GM18502 (cell line): ENCODE data around the gene UBA6.
"Not testable (repeated sequence)": the region's sequence is repeated elsewhere in the genome, so short reads cannot be mapped to it uniquely, and the experiment has no call there.

ENCODE experiments used
- ATAC-seq: cut with Tn5 transposase; IDR thresholded peaks from one replicate; pipeline ENCODE4 v1.9.1; 2021; ENCODE audit warnings: mild to moderate bottlenecking; ENCODE audit not compliant: unreplicated experiment, poor library complexity

UBA6 gene

DNA sequence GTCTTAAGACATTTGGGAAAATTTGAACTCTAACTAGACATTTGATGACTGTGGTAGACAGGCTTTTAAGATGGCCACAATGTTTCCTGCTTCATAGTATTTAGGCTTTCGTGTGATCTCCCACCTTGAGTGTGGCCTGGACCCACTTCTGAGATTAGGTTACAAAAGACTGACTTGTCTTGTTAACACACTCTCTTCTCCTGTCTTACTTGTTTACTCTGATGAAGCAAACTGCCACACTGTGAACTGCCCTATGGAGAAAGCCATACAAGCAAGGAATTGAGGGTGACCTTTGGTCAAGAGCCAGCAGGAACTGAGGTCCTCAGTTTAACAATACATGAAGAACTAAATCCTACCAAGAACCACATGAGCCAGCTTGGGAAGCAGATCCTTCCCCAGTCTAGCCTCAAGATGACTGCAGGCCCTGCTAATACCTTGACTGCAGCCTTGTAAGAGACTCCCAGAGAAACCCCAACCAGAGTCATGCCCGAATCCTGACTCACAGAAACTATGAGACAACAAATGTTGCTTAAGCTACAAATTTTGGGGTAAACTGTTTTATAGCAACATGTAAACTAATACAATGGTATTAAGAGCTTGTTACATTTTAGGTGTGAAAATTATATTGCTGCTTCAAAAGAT is 20.3 kb downstream of the UBA6 start:
- ATAC-seq: no peak

DNA sequence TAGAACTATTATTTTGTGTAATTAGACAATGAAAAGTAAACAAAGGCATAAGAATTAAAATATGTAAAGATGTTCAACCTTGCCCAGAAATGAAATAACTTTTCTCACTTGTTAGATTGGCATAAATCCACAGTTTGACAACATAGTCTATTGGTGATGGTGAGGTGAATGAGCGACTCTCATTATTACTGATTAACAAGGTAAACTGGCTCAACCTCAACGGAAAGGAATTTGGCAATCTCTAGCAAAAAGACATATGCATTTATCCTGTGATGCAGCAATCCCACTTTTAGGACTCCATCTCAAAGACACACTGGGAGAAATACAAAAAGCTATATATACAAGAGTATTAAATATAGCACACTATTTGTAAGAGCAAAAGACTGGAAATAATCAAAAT is 22.3 kb downstream of the UBA6 start:
- no peak for ATAC-seq

DNA sequence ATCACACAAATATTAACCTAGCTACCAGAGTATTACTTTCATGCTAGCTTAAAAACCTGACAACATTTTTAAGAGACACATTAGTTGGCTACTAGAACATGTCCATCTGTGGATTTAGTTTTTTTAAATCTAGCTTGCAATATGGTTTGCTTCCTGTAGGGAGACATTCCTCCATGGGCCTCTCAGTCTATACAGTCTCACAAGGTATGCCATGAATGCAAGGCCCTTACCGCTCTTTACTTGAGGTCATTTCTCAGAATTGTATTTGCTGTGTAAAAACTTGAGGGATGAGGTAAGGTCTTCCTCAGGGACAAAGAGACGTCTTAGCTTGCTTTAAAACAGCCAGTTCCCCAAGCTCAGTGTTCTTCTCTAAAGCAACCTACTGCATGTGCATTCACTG is 26.9 kb downstream of the UBA6 start:
- no peak for ATAC-seq

DNA sequence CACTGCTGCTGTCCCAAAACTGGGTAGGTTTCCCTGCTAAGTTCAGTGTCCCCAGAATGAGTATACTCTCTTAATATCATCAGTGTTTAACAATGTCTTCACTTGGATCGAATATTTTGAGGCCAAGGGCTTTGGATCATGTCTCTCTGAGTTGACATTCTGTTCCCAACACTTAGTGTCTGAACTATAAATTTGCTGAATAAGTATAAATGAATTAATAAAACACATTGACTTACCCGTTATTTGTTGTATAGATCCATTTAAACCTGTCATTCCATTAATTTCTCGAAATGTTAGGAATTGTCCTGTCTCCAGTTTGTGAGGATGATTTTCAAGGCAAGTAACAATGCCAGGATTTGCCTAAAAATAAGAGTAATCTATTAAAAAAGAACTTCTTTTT is 32.6 kb downstream of the UBA6 start:
- no peak for ATAC-seq

DNA sequence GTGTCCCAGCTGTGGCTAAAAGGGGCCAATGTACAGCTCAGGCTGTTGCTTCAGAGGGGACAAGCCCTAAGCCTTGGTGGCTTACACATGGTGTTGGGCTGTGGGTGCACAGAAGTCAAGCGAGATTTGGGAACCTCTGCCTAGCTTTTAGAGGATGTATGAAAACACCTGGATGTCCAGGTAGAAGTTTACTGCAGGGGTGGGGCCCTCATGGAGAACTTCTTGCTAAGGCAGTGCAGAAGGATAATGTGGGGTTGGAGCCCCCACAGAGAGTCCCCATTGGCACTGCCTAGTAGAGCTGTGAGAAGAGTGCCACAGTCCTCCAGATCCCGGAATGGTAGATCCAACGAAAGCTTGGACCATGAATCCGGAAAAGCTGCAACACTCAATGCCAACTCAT is 40.5 kb downstream of the UBA6 start:
- ATAC-seq: no peak

DNA sequence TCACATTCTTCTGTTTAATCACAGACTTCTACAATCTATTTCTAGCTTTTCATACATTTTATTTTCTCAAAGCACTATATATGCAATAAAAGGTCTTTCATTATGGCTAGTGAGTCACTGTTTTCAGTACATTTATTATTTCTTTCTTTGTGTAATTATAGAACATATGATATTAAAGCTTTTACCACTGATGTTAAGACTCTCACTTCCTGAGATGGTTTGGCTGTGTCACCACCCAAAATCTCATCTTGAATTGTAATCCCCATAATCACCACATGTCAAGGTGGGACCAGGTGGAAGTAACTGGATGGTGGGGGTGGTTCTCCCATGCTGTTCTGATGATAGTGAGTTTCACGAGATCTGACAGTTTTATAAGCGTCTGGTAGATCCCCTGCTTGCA is 41.9 kb downstream of the UBA6 start:
- no peak for ATAC-seq

DNA sequence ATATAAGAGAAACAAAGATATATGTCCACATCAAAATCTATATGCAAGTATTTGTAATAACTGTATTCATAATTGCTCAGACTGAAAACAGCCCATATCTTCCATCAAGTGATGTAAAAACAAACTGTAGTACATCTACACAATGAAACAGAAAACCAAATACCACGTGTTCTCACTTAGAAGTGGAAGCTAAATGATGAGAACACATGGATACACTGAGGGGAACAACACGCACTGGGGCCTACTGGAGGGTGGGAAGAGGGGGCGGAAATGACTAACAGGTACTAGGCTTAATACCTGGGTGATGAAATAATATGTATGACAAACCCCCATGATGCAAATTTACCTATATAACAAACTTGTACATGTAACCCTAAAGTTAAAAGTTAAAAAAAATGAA is 42.7 kb downstream of the UBA6 start:
- ATAC-seq: no peak

DNA sequence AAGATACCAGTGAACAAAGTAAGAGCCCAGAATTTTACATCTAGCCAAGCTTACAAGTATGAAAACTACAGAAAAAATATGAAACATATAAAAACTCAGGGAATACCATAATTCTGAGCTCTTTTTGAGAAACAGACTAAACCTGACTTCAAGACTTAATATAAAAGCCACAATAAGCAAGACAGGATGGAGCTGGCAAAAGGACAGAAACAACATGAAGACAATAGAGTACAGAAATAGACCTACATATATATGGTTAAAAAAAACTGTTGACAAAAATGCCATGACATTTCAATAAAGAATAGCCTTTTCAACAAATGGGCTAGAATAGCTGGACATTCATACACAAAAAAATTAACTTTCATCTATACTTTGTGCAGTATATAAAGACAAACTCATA is 49.4 kb downstream of the UBA6 start:
- ATAC-seq: no peak

DNA sequence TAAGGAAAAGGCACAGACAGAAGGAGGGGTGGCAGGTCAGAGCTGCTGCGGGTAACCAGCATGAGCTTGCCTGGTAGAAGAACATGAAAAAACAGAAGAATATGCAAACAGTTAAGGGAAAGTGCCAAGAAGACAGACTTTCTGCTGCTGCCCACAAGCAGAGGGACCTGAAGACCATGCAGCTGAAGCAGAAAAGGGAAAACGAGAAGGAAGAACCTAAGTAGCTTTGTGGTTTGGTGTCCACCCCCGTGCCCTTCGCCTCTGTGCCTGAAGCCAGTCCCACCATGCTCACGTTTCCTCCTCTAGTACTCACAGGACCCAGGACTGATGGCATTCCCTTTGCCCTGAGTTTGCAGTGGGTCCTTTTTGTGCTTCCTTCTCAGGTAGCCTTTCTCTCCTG is 62.8 kb downstream of the UBA6 start:
- no peak for ATAC-seq

DNA sequence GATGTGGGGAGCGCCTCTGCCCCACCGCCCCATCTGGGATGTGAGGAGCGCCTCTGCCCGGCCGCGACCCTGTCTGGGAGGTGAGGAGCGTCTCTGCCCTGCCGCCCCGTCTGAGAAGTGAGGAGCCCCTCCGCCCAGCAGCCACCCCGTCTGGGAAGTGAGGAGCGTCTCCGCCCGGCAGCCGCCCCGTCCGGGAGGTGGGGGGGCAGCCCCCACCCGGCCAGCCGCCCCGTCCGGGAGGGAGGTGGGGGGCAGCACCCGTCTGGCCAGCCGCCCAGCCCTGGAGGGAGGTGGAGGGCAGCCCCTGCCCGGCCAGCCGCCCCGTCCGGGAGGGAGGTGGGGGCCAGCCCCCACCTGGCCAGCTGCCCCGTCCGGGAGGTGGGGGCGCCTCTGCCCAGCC is 64.0 kb downstream of the UBA6 start:
- ATAC-seq: not testable (repeated sequence)

DNA sequence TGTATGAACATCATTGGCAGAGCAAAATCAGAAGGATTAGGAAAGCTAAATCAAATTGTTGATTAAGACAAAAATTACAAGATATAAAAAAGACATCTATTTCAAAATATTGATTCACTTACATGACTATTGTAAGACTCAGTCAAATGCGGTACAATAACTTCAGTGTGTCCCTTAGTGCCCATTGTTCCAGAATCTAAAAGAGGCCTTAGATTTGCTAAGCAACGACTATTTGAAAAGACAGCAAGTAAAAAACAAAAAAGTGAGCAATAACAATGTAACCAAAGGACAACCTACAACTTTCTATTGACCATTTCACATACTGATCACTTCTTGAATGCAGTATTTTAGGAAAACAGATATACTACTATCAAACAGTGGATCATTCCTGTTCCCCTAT is 65.6 kb downstream of the UBA6 start:
- no peak for ATAC-seq

DNA sequence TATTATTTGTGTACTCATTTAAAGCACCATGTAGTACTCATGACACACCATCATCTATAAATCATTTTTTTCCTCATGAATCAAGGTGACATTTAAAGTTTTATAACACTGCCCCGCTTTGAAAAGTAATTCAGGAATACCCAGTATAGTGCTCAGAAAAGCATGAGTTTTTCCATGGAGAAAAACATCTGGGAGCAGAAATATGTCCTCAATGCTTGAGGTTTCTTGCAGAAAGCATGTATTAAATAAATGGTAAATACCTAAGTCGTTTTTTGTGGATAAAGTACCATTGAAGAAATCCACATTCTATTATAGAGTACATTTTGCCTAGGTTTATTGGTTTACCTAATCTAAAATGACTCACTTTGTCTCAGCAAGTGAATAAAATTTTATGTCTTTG is 66.2 kb downstream of the UBA6 start:
- ATAC-seq: no peak

DNA sequence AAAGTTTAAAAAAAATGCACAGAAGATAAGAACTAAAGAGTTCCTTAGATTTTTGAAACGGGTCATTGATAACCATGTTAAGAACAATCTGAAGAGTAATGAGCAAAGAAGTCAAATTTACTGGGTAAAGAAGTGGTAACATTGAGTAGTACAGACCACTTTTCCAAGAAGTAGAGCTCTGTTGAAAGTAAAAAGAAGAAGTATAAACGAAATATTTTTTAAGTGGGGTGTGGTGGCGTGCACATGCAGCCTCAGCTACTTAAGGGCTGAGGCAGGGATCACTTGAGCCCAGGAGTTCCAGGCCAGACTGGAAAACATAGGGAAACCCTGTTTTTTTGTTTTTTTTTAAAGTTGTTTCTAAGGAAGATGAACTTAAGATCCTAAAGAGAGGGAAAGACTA is 68.5 kb downstream of the UBA6 start:
- no peak for ATAC-seq

DNA sequence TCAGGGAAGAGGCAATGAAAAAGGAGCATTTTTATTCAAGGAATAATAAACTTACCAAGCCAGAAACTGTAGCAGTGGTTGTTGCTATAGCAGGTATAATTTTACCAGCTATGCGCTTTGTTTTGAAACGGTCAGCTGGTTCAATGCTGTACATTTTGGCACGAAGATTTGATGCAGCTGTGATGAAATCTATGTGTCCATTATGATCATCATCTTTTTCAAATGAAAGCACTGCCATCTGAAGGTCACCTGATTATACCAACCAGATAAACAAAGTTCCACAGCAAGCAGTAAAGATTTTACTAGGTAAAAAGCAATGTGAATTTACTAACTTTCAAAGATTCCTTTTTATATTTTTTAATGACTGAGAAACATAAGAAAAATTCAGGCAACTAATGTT is 76.0 kb downstream of the UBA6 start:
- ATAC-seq: no peak

DNA sequence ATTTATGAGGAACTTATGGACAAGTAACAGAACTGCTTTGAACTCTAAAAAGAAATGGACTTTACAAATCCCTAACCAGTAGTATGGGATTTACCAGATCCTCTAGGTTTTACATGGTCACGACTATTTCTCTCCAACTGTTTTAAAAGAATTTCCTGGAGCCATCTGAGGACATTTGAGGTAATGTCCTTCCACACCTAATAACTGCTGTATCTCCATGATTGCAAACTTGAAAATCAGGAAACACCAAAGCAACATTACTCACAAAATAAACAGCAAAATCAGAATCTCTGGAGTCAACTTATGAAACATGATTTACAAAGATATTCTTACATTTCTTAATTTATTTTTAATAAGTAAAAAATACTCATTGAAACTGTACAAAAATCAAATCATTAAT is 84.5 kb downstream of the UBA6 start:
- no peak for ATAC-seq

DNA sequence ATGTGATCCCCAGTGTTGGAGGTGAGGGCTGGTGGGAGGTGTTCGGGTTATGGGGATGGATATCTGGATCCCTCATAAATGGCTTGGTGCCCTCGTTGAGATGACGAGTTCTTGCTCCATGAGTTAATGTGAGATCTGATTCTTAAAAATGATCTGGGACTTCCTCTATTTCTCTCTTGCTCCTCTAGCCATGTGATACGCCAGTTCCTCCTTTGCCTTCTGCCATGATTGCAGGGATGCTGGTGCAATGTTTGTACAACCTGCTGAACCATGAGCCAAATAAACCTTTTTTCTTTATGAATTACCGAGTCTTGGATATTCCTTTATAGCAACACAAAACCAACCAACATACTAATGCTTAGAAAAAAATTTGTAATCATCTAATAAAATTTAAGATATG is 85.8 kb downstream of the UBA6 start:
- no peak for ATAC-seq

DNA sequence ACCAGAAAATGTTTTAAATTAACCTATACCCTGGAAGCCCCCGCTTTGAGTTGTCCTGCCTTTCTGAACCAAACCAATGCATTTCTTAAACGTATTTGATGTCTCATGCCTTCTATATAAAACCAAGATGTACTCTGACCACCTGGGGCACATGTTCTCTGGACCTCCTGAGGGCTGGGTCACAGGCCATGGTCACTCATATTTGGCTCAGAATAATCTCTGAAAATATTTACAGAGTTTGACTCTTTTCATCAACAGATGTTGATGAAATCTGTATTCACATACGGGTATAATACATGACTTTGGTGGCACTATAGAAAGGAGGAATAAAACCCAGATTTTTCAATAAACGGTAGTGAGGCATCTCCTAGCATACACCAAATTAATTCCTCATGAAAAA is 86.8 kb downstream of the UBA6 start:
- no peak for ATAC-seq

DNA sequence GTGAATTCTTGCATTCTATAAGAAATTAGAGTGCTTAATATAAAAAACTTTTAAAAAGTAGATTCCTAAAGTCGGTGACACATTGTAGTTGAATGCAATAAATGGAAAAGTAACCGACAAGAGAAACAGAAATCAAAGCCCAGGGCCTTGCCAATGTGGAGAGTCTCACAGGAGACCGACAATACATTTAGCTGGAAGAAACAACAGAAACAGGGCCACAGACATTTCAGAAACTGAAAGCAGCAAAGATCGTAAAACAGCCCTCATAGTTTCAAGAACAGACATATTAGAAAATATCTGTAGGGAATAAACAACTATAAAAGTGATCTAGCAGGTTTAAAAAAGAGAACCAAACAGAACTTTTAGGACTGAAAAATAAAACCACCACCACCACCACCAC is 92.9 kb downstream of the UBA6 start:
- no peak for ATAC-seq

DNA sequence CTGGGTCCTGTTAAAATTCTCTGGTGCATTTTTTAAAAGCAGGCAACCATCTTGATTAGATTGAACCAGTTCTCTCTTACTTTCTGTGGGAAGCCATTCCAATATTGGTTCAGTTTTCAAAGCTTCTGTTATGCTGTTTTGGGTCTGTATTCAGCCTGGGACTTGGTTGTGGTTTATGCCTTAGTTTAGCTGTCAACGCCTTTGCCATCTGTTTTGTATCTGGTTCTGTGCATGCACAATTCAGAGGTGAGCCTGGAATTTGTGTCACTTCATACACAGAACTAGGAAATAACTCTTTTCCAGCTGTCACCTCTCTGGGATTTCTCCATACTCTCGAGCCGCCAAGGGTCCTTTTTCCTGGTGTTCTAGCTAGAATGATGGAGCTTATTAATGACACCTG is 96.2 kb downstream of the UBA6 start:
- ATAC-seq: no peak

DNA sequence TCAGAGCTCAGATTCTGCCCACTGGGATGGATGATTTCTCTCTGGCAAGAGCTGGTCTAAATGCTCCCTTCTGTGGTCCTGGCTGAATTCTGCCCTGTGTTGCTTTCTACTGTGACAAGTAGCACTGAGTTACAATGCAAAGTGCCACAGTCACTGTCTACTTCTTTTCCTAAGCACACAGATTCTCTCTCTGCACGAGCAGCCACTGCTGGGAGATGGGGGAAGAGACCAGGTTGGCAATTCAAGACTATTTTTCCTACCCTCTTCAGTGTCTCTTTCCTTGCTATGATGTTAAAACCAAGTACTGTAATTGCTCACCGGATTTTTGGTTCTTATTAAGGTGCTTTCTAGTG is 97.0 kb downstream of the UBA6 start:
- no peak for ATAC-seq

DNA sequence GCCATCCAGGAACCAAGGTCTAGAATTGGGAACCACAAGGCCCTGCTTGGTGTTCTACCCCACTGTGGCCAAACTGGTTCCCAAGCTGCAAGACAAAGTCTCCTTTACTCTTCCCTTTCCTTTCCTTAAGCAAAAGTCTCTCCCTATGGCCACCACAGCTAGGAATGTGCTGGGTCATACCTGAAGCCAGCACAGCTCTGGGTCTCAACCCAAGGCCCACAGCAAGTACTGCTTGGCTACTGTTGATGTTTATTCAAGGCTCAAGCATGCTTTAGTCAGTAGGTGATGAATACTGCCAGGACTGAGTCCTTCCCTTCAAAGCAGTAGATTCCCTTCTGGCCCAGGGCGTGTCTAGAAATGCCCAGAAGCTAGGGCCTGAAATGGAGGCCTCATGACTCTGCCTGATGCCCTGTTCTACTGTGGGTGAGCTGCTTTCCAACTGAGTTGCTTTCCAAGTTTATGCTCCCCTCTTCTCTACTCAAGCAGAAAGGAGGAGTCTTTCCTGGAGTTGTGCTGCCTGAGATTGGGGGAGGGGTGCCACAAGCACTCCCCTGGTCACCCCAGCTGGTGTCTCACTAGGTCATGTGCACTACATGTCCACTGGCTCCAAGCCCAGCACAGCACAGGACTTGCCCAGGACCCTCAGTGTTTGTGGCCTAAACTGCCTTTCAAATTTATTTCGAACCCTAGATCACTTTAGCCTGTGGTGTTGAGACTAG is 97.5 kb downstream of the UBA6 start:
- no peak for ATAC-seq

DNA sequence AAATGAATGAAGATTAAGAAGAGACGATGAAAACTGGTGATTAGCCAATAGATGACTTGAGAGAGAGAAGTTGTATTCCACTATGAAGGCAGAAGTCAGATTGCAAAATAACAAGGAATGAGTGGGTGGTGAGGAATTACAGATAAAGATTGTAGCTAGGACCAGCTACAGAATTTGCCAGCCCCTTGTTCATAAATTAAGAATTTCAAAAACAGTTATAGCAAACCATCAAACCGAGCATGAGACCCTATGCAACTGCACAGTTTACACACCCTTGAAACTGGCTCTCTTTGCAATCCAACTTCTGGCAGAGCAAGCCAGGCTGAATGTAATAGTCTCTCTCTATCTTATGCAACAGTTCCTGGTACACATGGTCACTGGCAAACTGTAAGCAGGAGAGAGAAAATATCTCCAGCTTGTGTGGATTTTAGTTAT is 107.2 kb downstream of the UBA6 start:
- no peak for ATAC-seq
